Activated naive CD4-positive, alpha-beta T cell treated with anti-CD3 and anti-CD28 coated beads, Interleukin-2, amount 10 ng/mL, durations not matched to agents 7 days and 5 days (primary cell): ENCODE results near the gene LRRC23.

Experiments used
- CTCF ChIA-PET: fragments of 350-600 bp; sonication (Branson Sonifier 250); formaldehyde crosslinking; loops from one replicate; lab custom pipeline; 2021; ENCODE audit warnings: antibody characterized with exemption; lab: Charles Lee
- DNase-seq: peaks from one replicate; pipeline ENCODE4 v3.0.0-alpha.2; 2020
- H3K27ac Mint-ChIP-seq: one replicate; pipeline ENCODE4 v1.8.0; 2021; ENCODE audit warnings: mild to moderate bottlenecking, moderate library complexity, mixed read lengths
- H3K27me3 Mint-ChIP-seq: one replicate; pipeline ENCODE4 v1.8.0; 2021; ENCODE audit warnings: mild to moderate bottlenecking, mixed read lengths
- H3K36me3 Mint-ChIP-seq: one replicate; pipeline ENCODE4 v1.8.0; 2021; ENCODE audit warnings: mixed read lengths
- H3K4me1 Mint-ChIP-seq: one replicate; pipeline ENCODE4 v1.8.0; 2021; ENCODE audit warnings: mixed read lengths
- H3K4me3 Mint-ChIP-seq: one replicate; pipeline ENCODE4 v1.8.0; 2021; ENCODE audit warnings: mild to moderate bottlenecking, moderate library complexity, mixed read lengths
- H3K9me3 Mint-ChIP-seq: one replicate; pipeline ENCODE4 v1.8.0; 2021; ENCODE audit warnings: mixed read lengths

Gene LRRC23

GRCh38 chr12:6952863-6953441, 48.3 kb downstream of the LRRC23 start:
- Mint-ChIP-seq H3K27ac (peak overlapping the region; percentile 96), H3K4me3 (peak overlapping the region; percentile 100), H3K4me1 (peaks cover 73% of the 10 kb centered on the region), H3K27me3 (peaks cover 3% of the 10 kb centered on the region), H3K9me3 (no peaks in the 10 kb centered on the region), H3K36me3 (peaks cover 60% of the 10 kb centered on the region)
- CTCF ChIA-PET, result interaction anchor here (1.2 to 16.3 kb wide), 3 partner anchors 8 to 15 kb away, joined by 5 to 491 read pairs (median 7); partner anchors contain the start of genes C12orf57 and RNU7-1
- DNase-seq, result no peak

GRCh38 chr12:6953442-6954315, 49.1 kb downstream of the LRRC23 start:
- H3K27me3 Mint-ChIP-seq, result peaks cover 3% of the 10 kb centered on the region
- H3K36me3 Mint-ChIP-seq, result peaks cover 68% of the 10 kb centered on the region
- peak overlapping the region; percentile 96 for H3K27ac Mint-ChIP-seq
- peaks cover 73% of the 10 kb centered on the region for H3K4me1 Mint-ChIP-seq
- CTCF ChIA-PET, result interaction anchor here (1.2 to 16.3 kb wide), 4 partner anchors 7 to 10 kb away, joined by 4 to 491 read pairs (median 9); partner anchors contain the start of genes C12orf57 and RNU7-1
- peak; percentile 87 for DNase-seq
- H3K9me3 Mint-ChIP-seq, result no peaks in the 10 kb centered on the region
- H3K4me3 Mint-ChIP-seq, result peak overlapping the region; percentile 100

DNA sequence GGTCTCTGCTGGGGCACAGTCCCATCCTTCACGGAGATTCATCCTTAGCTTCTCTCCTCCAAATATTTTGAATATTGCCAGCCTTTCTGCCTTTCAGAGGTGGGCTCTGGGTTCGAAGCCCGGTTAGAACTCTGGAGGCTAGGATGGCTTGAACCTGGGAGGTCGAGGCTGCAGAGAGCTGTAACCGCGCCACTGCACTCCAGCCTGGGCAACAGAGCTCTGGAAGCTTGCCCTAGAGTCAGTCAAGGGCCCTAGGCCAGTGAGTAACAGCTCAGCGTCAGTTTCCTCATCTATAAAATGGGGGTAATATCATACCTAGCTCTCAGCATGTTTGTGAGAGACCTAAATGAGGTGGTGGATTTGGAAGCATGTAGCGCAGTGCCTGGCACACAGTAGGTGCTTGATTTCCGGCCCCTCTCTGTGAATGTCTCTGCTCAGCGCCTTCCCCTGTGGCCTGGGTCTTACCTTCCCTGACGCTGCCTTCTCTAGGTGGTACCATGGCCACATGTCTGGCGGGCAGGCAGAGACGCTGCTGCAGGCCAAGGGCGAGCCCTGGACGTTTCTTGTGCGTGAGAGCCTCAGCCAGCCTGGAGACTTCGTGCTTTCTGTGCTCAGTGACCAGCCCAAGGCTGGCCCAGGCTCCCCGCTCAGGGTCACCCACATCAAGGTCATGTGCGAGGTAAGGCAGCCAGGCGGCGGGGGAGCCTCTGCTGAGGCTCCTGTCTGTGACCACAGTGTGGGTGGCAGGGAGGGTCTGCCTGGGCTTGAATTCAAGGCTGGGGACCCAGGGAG, 49.9 kb downstream of the LRRC23 start:
- DNase-seq, result no peak
- H3K27me3 Mint-ChIP-seq, result peaks cover 3% of the 10 kb centered on the region

GRCh38 chr12:6955108-6956020, 50.7 kb downstream of the LRRC23 start:
- Mint-ChIP-seq H3K4me3 (peak overlapping the region; percentile 42), H3K9me3 (no peaks in the 10 kb centered on the region), H3K27me3 (peaks cover 3% of the 10 kb centered on the region), H3K27ac (peak overlapping the region; percentile 99), H3K4me1 (peaks cover 73% of the 10 kb centered on the region), H3K36me3 (peaks cover 78% of the 10 kb centered on the region)
- peak; percentile 20 for DNase-seq
- CTCF ChIA-PET, result interaction anchor here (1.5 to 12.3 kb wide), 3 partner anchors 9 to 11 kb away, joined by 5 to 491 read pairs (median 13); partner anchors contain the start of genes C12orf57, PTPN6 and RNU7-1

More for the DNA sequence above, 49.9 kb downstream of the LRRC23 start:
- Mint-ChIP-seq H3K36me3 (peaks cover 74% of the 10 kb centered on the region), H3K4me1 (peaks cover 73% of the 10 kb centered on the region), H3K4me3 (peak overlapping the region; percentile 100), H3K9me3 (no peaks in the 10 kb centered on the region), H3K27ac (peak overlapping the region; percentile 96)
- CTCF ChIA-PET, result interaction anchor here (0.5 to 12.3 kb wide), 4 partner anchors 9 to 31 kb away, joined by 4 to 491 read pairs (median 8); partner anchors contain the start of genes C12orf57, PTPN6 and RNU7-1

DNA sequence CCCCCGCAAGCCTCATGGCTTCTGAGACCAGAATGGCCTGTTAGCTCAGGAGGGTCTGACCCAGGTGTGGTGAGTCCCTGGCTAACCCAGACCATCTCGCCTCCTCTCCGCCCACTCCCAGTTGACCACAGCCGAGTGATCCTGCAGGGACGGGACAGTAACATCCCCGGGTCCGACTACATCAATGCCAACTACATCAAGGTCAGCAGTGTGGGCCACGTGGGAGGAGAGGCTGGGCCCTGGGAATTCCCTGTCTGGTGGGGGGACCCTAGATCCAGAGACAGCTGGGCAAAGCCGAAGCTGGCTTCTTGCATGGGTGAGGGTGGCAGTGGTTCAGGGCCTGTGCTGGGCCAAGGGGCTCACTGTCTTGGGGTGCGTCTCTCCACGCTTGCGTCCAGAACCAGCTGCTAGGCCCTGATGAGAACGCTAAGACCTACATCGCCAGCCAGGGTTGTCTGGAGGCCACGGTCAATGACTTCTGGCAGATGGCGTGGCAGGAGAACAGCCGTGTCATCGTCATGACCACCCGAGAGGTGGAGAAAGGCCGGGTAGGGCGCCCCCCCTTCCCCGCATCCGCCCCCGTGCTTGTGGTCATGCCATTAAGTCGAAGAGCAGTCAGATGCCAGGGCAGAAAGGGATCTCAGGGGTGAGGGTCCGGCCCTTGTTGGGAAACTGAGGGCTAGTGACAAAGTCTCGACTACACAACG, 51.6 kb downstream of the LRRC23 start:
- Mint-ChIP-seq H3K36me3 (peaks cover 85% of the 10 kb centered on the region), H3K4me3 (peak overlapping the region; percentile 42), H3K27me3 (peaks cover 3% of the 10 kb centered on the region), H3K9me3 (no peaks in the 10 kb centered on the region), H3K27ac (peak overlapping the region; percentile 99), H3K4me1 (peaks cover 74% of the 10 kb centered on the region)
- DNase-seq, result peak; percentile 19
- CTCF ChIA-PET, result interaction anchor here (1.1 to 12.3 kb wide), 4 partner anchors 8 to 84 kb away, joined by 4 to 491 read pairs (median 9); partner anchors contain the start of genes C12orf57, PTPN6 and RNU7-1

DNA sequence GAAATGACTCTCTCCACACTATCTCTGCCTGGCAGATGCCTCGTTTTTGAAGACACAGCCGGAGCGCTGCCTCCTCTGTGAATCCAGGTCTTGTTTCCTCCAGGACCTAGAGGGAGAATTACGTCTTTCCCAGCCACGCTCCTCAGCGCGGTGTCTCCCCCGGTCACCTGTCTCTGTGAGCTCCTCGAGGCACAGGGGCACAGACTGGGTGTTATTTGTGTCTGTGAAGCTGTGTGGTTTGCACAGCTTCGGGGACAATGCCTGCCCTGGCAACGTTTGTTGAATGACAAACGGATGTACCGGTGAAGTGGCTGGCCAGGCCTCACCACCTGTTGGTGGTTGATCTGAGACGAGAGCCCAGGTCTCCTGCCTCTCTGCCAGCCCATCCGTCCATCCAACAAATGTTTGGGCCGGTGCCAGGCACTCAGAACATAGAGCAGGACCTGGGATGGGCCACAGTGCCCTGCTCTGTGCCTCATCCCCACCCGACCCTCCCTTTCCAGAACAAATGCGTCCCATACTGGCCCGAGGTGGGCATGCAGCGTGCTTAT, 52.6 kb downstream of the LRRC23 start:
- Mint-ChIP-seq H3K27me3 (peaks cover 3% of the 10 kb centered on the region), H3K27ac (peak overlapping the region; percentile 99), H3K4me3 (peak overlapping the region; percentile 93), H3K9me3 (no peaks in the 10 kb centered on the region), H3K4me1 (peaks cover 85% of the 10 kb centered on the region), H3K36me3 (peaks cover 90% of the 10 kb centered on the region)
- CTCF ChIA-PET, result interaction anchor here (0.7 to 12.3 kb wide), 4 partner anchors 9 to 85 kb away, joined by 3 to 491 read pairs (median 4); partner anchors contain the start of genes C12orf57, PTPN6 and RNU7-1
- DNase-seq, result peak; percentile 29

- Mint-ChIP-seq H3K4me1 (peaks cover 89% of the 10 kb centered on the region), H3K27ac (peak overlapping the region; percentile 99), H3K36me3 (peaks cover 83% of the 10 kb centered on the region), H3K27me3 (peaks cover 3% of the 10 kb centered on the region), H3K4me3 (peak overlapping the region; percentile 93), H3K9me3 (no peaks in the 10 kb centered on the region)
- DNase-seq, result peak; percentile 29
- CTCF ChIA-PET, result interaction anchor here (0.7 to 12.3 kb wide), 5 partner anchors 13 to 155 kb away, joined by 3 to 491 read pairs (median 3); partner anchors contain the start of genes C12orf57, LPCAT3, PTPN6 and RNU7-1
Observed at GRCh38 chr12:6957741-6958608, 53.4 kb downstream of the LRRC23 start.

DNA sequence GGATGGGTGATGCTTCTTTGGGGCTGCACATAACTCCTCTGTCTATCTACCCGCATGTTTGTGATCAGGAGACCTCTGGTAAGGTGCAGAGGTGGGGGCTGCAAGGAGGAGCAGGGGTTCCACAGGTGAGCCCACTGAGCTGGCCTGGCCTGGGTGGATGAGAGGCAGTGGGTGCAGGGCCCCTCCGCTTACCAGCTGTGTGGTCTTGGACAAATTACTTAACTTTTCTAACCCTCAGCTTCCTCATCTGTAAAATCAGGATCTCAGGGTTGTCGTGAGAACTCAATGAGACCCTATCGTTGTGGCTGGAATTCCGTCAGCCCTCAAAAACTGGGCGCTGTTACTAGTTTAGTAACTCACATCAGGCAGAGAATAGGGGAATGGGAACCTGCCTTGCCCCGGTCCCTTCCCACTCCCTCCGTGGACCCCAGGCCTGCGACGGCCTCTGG, 54.0 kb downstream of the LRRC23 start:
- H3K27ac Mint-ChIP-seq, result peak overlapping the region; percentile 99
- DNase-seq, result no peak
- H3K27me3 Mint-ChIP-seq, result peaks cover 2% of the 10 kb centered on the region
- H3K4me1 Mint-ChIP-seq, result peaks cover 90% of the 10 kb centered on the region
- no peaks in the 10 kb centered on the region for H3K9me3 Mint-ChIP-seq
- peaks cover 76% of the 10 kb centered on the region for H3K36me3 Mint-ChIP-seq
- CTCF ChIA-PET, result interaction anchor here (1.0 to 12.3 kb wide), 4 partner anchors 13 to 154 kb away, joined by 3 to 491 read pairs (median 21); partner anchors contain the start of genes C12orf57, LPCAT3, PTPN6 and RNU7-1
- H3K4me3 Mint-ChIP-seq, result peak overlapping the region; percentile 93

- peaks cover 70% of the 10 kb centered on the region for H3K36me3 Mint-ChIP-seq
Observed at GRCh38 chr12:6959058-6959804, 54.6 kb downstream of the LRRC23 start.

DNA sequence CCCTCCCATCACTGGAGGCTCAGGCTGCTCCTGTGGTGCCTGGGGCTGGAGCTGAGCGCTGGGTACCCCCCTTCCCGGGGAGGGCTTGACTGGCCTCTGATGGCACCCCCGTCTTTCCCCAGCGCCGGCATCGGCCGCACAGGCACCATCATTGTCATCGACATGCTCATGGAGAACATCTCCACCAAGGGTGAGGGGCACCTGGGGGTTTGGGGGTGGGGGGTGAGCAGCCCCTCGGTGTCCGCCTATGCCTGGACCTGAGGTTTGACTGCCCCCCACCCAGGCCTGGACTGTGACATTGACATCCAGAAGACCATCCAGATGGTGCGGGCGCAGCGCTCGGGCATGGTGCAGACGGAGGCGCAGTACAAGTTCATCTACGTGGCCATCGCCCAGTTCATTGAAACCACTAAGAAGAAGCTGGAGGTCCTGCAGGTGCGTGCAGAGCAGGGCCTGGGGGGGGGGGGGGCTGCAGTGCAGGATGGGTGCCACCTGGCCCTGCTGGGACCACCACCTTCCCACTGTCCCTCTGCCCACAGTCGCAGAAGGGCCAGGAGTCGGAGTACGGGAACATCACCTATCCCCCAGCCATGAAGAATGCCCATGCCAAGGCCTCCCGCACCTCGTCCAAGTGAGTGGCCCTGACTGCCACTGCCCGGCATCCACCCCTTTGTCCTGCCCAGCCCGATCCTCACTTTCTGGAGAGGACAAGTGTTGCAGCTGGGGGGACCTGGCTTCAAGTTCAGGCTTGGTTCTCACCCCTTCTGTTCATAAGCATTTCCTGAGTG, 55.4 kb downstream of the LRRC23 start:
- peak overlapping the region; percentile 99 for H3K27ac Mint-ChIP-seq
- no peaks in the 10 kb centered on the region for H3K9me3 Mint-ChIP-seq
- no peaks in the 10 kb centered on the region for H3K27me3 Mint-ChIP-seq
- H3K4me1 Mint-ChIP-seq, result peaks cover 90% of the 10 kb centered on the region
- peak overlapping the region; percentile 93 for H3K4me3 Mint-ChIP-seq
- H3K36me3 Mint-ChIP-seq, result peaks cover 63% of the 10 kb centered on the region
- CTCF ChIA-PET, result interaction anchor here (1.0 to 12.3 kb wide), 5 partner anchors 15 to 149 kb away, joined by 3 to 491 read pairs (median 4); partner anchors contain the start of genes C12orf57, C1RL, PTPN6 and RNU7-1
- peak; percentile 21 for DNase-seq

More at GRCh38 chr12:6959058-6959804, 54.6 kb downstream of the LRRC23 start:
- peak overlapping the region; percentile 93 for H3K4me3 Mint-ChIP-seq
- CTCF ChIA-PET, result interaction anchor here (0.7 to 12.3 kb wide), 4 partner anchors 14 to 59 kb away, joined by 3 to 491 read pairs (median 21); partner anchors contain the start of genes C12orf57, LPCAT3, PTPN6 and RNU7-1
- H3K27ac Mint-ChIP-seq, result peak overlapping the region; percentile 99
- peaks cover 90% of the 10 kb centered on the region for H3K4me1 Mint-ChIP-seq
- peak; percentile 80 for DNase-seq
- H3K27me3 Mint-ChIP-seq, result no peaks in the 10 kb centered on the region
- no peaks in the 10 kb centered on the region for H3K9me3 Mint-ChIP-seq
